RWPE2 (cell line): ENCODE results near the gene DBH.
"Not testable (repeated sequence)": the region's sequence is repeated elsewhere in the genome, so short reads cannot be mapped to it uniquely, and the experiment has no call there.

Experiments used
- ATAC-seq: fragments of 200-7000 bp; cut with Tn5 transposase; 3 replicates; pipeline ENCODE4 v1.9.1; 2021; ENCODE audit warnings: low read depth
- DNase-seq: peaks from one replicate; pipeline ENCODE4 v3.0.0-alpha.2; 2020; ENCODE audit warnings: low spot score
- H3K27ac ChIP-seq: fragments of 450-650 bp; 2 replicates; pipeline ENCODE4 v1.5.1; 2017; ENCODE audit warnings: mild to moderate bottlenecking; ENCODE audit not compliant: poor library complexity, severe bottlenecking
- H3K27me3 ChIP-seq: fragments of 250-450 bp; sonication (Bioruptor Pico); 2 replicates; pipeline ENCODE4 v1.5.1; 2021; ENCODE audit warnings: mild to moderate bottlenecking, moderate library complexity; ENCODE audit not compliant: insufficient read depth, poor library complexity, severe bottlenecking
- H3K36me3 ChIP-seq: fragments of 250-450 bp; sonication (Bioruptor Pico); 2 replicates; pipeline ENCODE4 v1.5.1; 2020; ENCODE audit warnings: low read depth, mild to moderate bottlenecking, moderate library complexity
- H3K4me1 ChIP-seq: fragments of 250-450 bp; sonication (Bioruptor Pico); 2 replicates; pipeline ENCODE4 v1.5.1; 2021; ENCODE audit warnings: mild to moderate bottlenecking, moderate library complexity; ENCODE audit not compliant: insufficient read depth, poor library complexity, severe bottlenecking
- H3K4me3 ChIP-seq: fragments of 250-450 bp; sonication (Bioruptor Pico); 2 replicates; pipeline ENCODE4 v1.5.1; 2021; ENCODE audit warnings: mild to moderate bottlenecking, moderate library complexity; ENCODE audit not compliant: severe bottlenecking
- H3K9me3 ChIP-seq: fragments of 250-450 bp; sonication (Bioruptor Pico); 2 replicates; pipeline ENCODE4 v1.5.1; 2021; ENCODE audit warnings: mild to moderate bottlenecking, moderate library complexity; ENCODE audit not compliant: severe bottlenecking
- CTCF ChIP-seq: fragments of 450-650 bp; IDR thresholded peaks from one replicate; pipeline ENCODE4 v1.5.1; 2017; ENCODE audit warnings: mild to moderate bottlenecking, moderate library complexity; ENCODE audit not compliant: poor library complexity, severe bottlenecking

Gene DBH

GRCh38 chr9:133619791-133620190, 16.4 kb upstream of the DBH start:
- no peak for DNase-seq
- Histone ChIP-seq H3K9me3 (no peaks in the 10 kb centered on the region), H3K36me3 (no peaks in the 10 kb centered on the region), H3K27me3 (peaks cover 45% of the 10 kb centered on the region), H3K27ac (no peak overlapping the region), H3K4me1 (no peaks in the 10 kb centered on the region), H3K4me3 (no peak overlapping the region)
- ATAC-seq: no peak
- TF ChIP-seq CTCF: no peak

- Histone ChIP-seq H3K4me1 (no peaks in the 10 kb centered on the region), H3K4me3 (no peak overlapping the region), H3K9me3 (no peaks in the 10 kb centered on the region), H3K27ac (no peak overlapping the region), H3K27me3 (peaks cover 44% of the 10 kb centered on the region), H3K36me3 (no peaks in the 10 kb centered on the region)
- DNase-seq (no peak), ATAC-seq (no peak)
- TF ChIP-seq CTCF: no peak
Measured at GRCh38 chr9:133621725-133622267, 14.4 kb upstream of the DBH start.

- no peak overlapping the region for H3K27ac ChIP-seq
- H3K9me3 ChIP-seq: no peaks in the 10 kb centered on the region
- DNase-seq: no peak
- TF ChIP-seq CTCF: no peak
- H3K27me3 ChIP-seq: peaks cover 39% of the 10 kb centered on the region
- no peaks in the 10 kb centered on the region for H3K4me1 ChIP-seq
- H3K36me3 ChIP-seq: no peaks in the 10 kb centered on the region
- H3K4me3 ChIP-seq: no peak overlapping the region
- ATAC-seq: no peak
Measured at GRCh38 chr9:133622555-133622954, 13.6 kb upstream of the DBH start.

GRCh38 chr9:133626008-133626407, 10.2 kb upstream of the DBH start:
- not testable (repeated sequence) for H3K4me3 ChIP-seq, H3K36me3 ChIP-seq, ATAC-seq, DNase-seq, H3K4me1 ChIP-seq, H3K27ac ChIP-seq, H3K9me3 ChIP-seq
- H3K27me3 ChIP-seq: peaks cover 13% of the 10 kb centered on the region

GRCh38 chr9:133627341-133627740, 8.8 kb upstream of the DBH start:
- peaks cover 10% of the 10 kb centered on the region for H3K27me3 ChIP-seq
- H3K4me1 ChIP-seq: no peaks in the 10 kb centered on the region
- H3K36me3 ChIP-seq: no peaks in the 10 kb centered on the region
- no peak for ATAC-seq
- H3K9me3 ChIP-seq: no peaks in the 10 kb centered on the region
- H3K27ac ChIP-seq: no peak overlapping the region
- DNase-seq: no peak
- TF ChIP-seq CTCF: no peak
- H3K4me3 ChIP-seq: no peak overlapping the region
